HG03095 (cell line): Measurements from ENCODE around the gene TMEM95.

ENCODE experiments used
- ATAC-seq: cut with Tn5 transposase; IDR thresholded peaks from one replicate; pipeline ENCODE4 v1.9.1; 2021; ENCODE audit warnings: moderate library complexity; ENCODE audit not compliant: unreplicated experiment

Gene TMEM95

GRCh38 chr17:7374353-7374752, 19.4 kb downstream of the TMEM95 start:
- no peak for ATAC-seq

- ATAC-seq = no peak
Measured at GRCh38 chr17:7379134-7379533, 24.2 kb downstream of the TMEM95 start.

- no peak for ATAC-seq
Measured at GRCh38 chr17:7380321-7380720, 25.4 kb downstream of the TMEM95 start.

- no peak for ATAC-seq
Measured at GRCh38 chr17:7380855-7381683, 26.1 kb downstream of the TMEM95 start, which contains the start of gene TNK1. TNK1 (plus strand) TSS chr17:7381089; CDS start chr17:7382927, 1,838 bp downstream.

- no peak for ATAC-seq
Measured at GRCh38 chr17:7382901-7383300, 27.9 kb downstream of the TMEM95 start.

GRCh38 chr17:7383371-7383741, 28.4 kb downstream of the TMEM95 start:
- no peak for ATAC-seq

- peak; percentile 54 for ATAC-seq
Measured at GRCh38 chr17:7383742-7384488, 29.0 kb downstream of the TMEM95 start.

GRCh38 chr17:7384489-7385081, 29.6 kb downstream of the TMEM95 start:
- no peak for ATAC-seq

- ATAC-seq = no peak
Measured at GRCh38 chr17:7388856-7389255, 33.9 kb downstream of the TMEM95 start.

- no peak for ATAC-seq
Measured at GRCh38 chr17:7389924-7390910, 35.3 kb downstream of the TMEM95 start.

- ATAC-seq = no peak
Measured at GRCh38 chr17:7391307-7391706, 36.4 kb downstream of the TMEM95 start.

- ATAC-seq = no peak
Measured at GRCh38 chr17:7392696-7393612, 38.0 kb downstream of the TMEM95 start.

GRCh38 chr17:7393613-7394451, 38.9 kb downstream of the TMEM95 start:
- peak; percentile 33 for ATAC-seq

GRCh38 chr17:7394452-7395191, 39.7 kb downstream of the TMEM95 start, which contains the start of gene PLSCR3:
PLSCR3 (minus strand) TSS chr17:7394525; CDS start chr17:7394110, 415 bp downstream.
- peak; percentile 76 for ATAC-seq

GRCh38 chr17:7396147-7396546, 41.2 kb downstream of the TMEM95 start:
- no peak for ATAC-seq

- ATAC-seq = no peak
Measured at GRCh38 chr17:7398612-7399011, 43.7 kb downstream of the TMEM95 start.

- ATAC-seq = no peak
Measured at GRCh38 chr17:7403043-7403726, 48.2 kb downstream of the TMEM95 start.

GRCh38 chr17:7403727-7403976, 48.7 kb downstream of the TMEM95 start:
- ATAC-seq = no peak
